Measurements from ENCODE around the gene SH2B3. TPM values are rescaled to one million over a fixed set of nuclear protein-coding genes. Genes with fewer than 3 reads are reported as not detected.

Gene SH2B3
- total and polyA plus RNA-seq, 2 of the 13 experiments (the other 11 are each of a cell fraction or from before 2014, with no cell fraction given): 6.8 to 6.9 TPM

DNA sequence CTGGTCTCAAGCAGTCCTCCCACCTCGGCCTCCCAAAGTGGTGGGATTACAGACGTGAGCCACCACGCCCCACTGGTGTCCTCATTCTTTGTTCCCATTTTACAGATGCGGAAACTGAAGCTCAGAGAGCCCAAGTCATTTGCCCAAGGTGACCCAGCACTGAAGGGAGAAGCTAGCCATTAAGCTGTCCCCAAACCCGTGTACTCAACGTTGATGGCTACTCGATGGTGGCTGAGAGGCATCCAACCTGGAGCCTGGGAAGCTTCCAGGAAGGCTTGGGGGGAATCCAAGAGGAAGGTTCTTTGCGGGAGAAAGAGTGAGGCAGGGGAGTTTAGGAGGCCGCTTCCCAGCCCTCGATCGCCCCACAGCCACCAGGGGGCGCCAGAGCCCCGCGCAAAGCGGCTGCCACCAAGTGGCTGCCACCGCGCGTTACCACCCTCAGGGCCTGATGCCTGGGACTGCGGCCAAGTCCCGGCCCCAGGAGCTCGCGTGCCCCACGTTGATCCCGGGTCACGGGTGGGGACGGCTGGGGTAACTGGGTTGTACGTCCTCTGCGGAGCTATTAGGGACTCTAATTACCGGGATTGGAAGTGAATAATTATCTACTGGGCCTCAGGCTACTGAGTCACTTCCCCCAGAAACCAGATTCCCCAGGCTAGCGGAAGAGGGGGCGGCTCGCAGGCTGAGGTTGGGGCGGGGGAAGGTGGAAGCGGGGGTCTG is 8.8 kb upstream of the SH2B3 start (continued):
- TF ChIP-seq HIVEP1 (CRISPR knock-in tag; IDR thresholded peaks at IDR 0.05) (no peak), ZNF20 (CRISPR knock-in tag; IDR thresholded peaks at IDR 0.05) (no peak)
- TF ChIP-seq, protein P1, sequence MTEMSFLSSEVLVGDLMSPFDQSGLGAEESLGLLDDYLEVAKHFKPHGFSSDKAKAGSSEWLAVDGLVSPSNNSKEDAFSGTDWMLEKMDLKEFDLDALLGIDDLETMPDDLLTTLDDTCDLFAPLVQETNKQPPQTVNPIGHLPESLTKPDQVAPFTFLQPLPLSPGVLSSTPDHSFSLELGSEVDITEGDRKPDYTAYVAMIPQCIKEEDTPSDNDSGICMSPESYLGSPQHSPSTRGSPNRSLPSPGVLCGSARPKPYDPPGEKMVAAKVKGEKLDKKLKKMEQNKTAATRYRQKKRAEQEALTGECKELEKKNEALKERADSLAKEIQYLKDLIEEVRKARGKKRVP (CRISPR knock-in tag; IDR thresholded peaks at IDR 0.05): peak in 1 of 2 experiments; percentile 47; a peak in 1 of 4 replicates
- TF ChIP-seq, protein P2, sequence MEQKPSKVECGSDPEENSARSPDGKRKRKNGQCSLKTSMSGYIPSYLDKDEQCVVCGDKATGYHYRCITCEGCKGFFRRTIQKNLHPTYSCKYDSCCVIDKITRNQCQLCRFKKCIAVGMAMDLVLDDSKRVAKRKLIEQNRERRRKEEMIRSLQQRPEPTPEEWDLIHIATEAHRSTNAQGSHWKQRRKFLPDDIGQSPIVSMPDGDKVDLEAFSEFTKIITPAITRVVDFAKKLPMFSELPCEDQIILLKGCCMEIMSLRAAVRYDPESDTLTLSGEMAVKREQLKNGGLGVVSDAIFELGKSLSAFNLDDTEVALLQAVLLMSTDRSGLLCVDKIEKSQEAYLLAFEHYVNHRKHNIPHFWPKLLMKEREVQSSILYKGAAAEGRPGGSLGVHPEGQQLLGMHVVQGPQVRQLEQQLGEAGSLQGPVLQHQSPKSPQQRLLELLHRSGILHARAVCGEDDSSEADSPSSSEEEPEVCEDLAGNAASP (CRISPR knock-in tag; IDR thresholded peaks at IDR 0.05; ENCODE audit: borderline replicate concordance): 0 out of 2 replicates have a peak, but pooled peaks have one; percentile 35
- TF ChIP-seq, protein P3, sequence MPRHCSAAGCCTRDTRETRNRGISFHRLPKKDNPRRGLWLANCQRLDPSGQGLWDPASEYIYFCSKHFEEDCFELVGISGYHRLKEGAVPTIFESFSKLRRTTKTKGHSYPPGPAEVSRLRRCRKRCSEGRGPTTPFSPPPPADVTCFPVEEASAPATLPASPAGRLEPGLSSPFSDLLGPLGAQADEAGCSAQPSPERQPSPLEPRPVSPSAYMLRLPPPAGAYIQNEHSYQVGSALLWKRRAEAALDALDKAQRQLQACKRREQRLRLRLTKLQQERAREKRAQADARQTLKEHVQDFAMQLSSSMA (CRISPR knock-in tag; IDR thresholded peaks at IDR 0.05): no peak
- TF ChIP-seq, protein P4, sequence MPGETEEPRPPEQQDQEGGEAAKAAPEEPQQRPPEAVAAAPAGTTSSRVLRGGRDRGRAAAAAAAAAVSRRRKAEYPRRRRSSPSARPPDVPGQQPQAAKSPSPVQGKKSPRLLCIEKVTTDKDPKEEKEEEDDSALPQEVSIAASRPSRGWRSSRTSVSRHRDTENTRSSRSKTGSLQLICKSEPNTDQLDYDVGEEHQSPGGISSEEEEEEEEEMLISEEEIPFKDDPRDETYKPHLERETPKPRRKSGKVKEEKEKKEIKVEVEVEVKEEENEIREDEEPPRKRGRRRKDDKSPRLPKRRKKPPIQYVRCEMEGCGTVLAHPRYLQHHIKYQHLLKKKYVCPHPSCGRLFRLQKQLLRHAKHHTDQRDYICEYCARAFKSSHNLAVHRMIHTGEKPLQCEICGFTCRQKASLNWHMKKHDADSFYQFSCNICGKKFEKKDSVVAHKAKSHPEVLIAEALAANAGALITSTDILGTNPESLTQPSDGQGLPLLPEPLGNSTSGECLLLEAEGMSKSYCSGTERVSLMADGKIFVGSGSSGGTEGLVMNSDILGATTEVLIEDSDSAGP (CRISPR knock-in tag; IDR thresholded peaks at IDR 0.05; ENCODE audit: borderline replicate concordance): peak; percentile 61

All from HepG2 (cell line).